Natural killer cell (primary cell): ENCODE results near the gene EMX1. TPM values are rescaled to one million over a fixed set of nuclear protein-coding genes. Genes with fewer than 3 reads are reported as not detected.
A peak's percentile ranks its signal among the peaks of the same experiment; 100 is the strongest.

Source experiments
- ATAC-seq, 3 donors: fragments of 150-1000 bp in 2 of 3; fragments of 200-7000 bp in 1 of 3; cut with Tn5 transposase; 1 replicate in 1 of 3; 2 replicates in 2 of 3; pipeline ENCODE4 v1.10.0; 2021; ENCODE audit warnings: mild to moderate bottlenecking in 2 of 3, moderate library complexity in 2 of 3
- DNase-seq, 2 donors: peaks; one replicate each; pipeline versions ENCODE4 v3.0.0 to v3.0.0-alpha.2; 2013 to 2021; ENCODE audit warnings: mixed read lengths in 1 of 2
- H3K27ac ChIP-seq: one replicate; pipeline ENCODE4 v1.5.1; 2013; ENCODE audit warnings: mild to moderate bottlenecking, low read length
- H3K27me3 ChIP-seq: one replicate; pipeline ENCODE4 v1.6.1; 2013; ENCODE audit warnings: low read length; ENCODE audit not compliant: control insufficient read depth, insufficient read depth
- H3K36me3 ChIP-seq: one replicate; pipeline ENCODE4 v1.6.1; 2013; ENCODE audit warnings: low read length; ENCODE audit not compliant: control insufficient read depth, insufficient read depth
- H3K4me1 ChIP-seq: one replicate; pipeline ENCODE4 v1.6.1; 2013; ENCODE audit warnings: low read length; ENCODE audit not compliant: control insufficient read depth, insufficient read depth
- H3K4me3 ChIP-seq: one replicate; pipeline ENCODE4 v1.5.1; 2013; ENCODE audit warnings: low read length
- H3K9me3 ChIP-seq: one replicate; pipeline ENCODE4 v1.6.1; 2013; ENCODE audit warnings: low read length; ENCODE audit not compliant: control insufficient read depth, insufficient read depth
- H3K27ac Mint-ChIP-seq, 2 donors: one replicate each; pipeline ENCODE4 v1.8.0; 2022; ENCODE audit warnings: mild to moderate bottlenecking in 2 of 2, mixed read lengths in 2 of 2, moderate library complexity in 1 of 2
- H3K27me3 Mint-ChIP-seq, 2 donors: one replicate each; pipeline ENCODE4 v1.8.0; 2022; ENCODE audit warnings: low read depth in 2 of 2, mixed read lengths in 2 of 2
- H3K36me3 Mint-ChIP-seq: one replicate; pipeline ENCODE4 v1.8.0; 2022; ENCODE audit warnings: mixed read lengths
- H3K4me1 Mint-ChIP-seq, 2 donors: one replicate each; pipeline ENCODE4 v1.8.0; 2022; ENCODE audit warnings: mixed read lengths in 2 of 2
- H3K4me3 Mint-ChIP-seq: one replicate; pipeline ENCODE4 v1.8.0; 2022; ENCODE audit warnings: mild to moderate bottlenecking, moderate library complexity, mixed read lengths
- H3K9me3 Mint-ChIP-seq, 2 donors: one replicate each; pipeline ENCODE4 v1.8.0; 2022; ENCODE audit warnings: mixed read lengths in 2 of 2
- WGBS: methylation state at CpG from one replicate; pipeline ENCODE4 v1.1.7; 2013; ENCODE audit warnings: missing lambda C conversion rate; ENCODE audit not compliant: insufficient coverage; 5-methylcytosine and 5-hydroxymethylcytosine counted together
- intact Hi-C: fragments of 100-400 bp; cut with micrococcal nuclease; formaldehyde crosslinking; loops from one replicate; pipeline ENCODE4 v1.14.2; 2022
- total RNA-seq, 4 donors: library from RNA; stranded (reverse); fragments of 120-200 nt in 1 of 4; gene quantifications; one replicate each; pipeline versions ENCODE4 v1.2.3 to v1.2.4, GENCODE V29; 2013 to 2022
- TF ChIP-seq, protein P1 (sequence below): fragments of 200-600 bp; IDR thresholded peaks from one replicate; pipeline ENCODE4 v1.8.0; 2022; ENCODE audit warnings: antibody characterized with exemption

EMX1 gene
- total RNA-seq, 3 donors from 2014 or later (not counting 1 experiment from before 2014, with no cell fraction given), result not detected

- Mint-ChIP-seq H3K4me3 (no peak overlapping the region), H3K27me3 (no peaks in the 10 kb centered on the region), H3K36me3 (no peaks in the 10 kb centered on the region), H3K9me3 (no peaks in the 10 kb centered on the region), H3K27ac (peak overlapping the region in 1 of 2 donors; percentile 49), H3K4me1 (peaks cover 11 to 34% of the 10 kb centered on the region in 2 donors)
- H3K27me3 ChIP-seq, result no peaks in the 10 kb centered on the region
- intact Hi-C loops, result no loop called here
- ATAC-seq (no peak), DNase-seq (no peak)
- H3K4me3 ChIP-seq, result no peak overlapping the region
- TF ChIP-seq, protein P1, sequence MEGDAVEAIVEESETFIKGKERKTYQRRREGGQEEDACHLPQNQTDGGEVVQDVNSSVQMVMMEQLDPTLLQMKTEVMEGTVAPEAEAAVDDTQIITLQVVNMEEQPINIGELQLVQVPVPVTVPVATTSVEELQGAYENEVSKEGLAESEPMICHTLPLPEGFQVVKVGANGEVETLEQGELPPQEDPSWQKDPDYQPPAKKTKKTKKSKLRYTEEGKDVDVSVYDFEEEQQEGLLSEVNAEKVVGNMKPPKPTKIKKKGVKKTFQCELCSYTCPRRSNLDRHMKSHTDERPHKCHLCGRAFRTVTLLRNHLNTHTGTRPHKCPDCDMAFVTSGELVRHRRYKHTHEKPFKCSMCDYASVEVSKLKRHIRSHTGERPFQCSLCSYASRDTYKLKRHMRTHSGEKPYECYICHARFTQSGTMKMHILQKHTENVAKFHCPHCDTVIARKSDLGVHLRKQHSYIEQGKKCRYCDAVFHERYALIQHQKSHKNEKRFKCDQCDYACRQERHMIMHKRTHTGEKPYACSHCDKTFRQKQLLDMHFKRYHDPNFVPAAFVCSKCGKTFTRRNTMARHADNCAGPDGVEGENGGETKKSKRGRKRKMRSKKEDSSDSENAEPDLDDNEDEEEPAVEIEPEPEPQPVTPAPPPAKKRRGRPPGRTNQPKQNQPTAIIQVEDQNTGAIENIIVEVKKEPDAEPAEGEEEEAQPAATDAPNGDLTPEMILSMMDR, result no peak
- H3K9me3 ChIP-seq, result no peaks in the 10 kb centered on the region
- WGBS, result 95% methylated on average over 10 of the region's 10 CpGs
- no peaks in the 10 kb centered on the region for H3K36me3 ChIP-seq
- no peaks in the 10 kb centered on the region for H3K4me1 ChIP-seq
- H3K27ac ChIP-seq, result no peak overlapping the region
Measured at GRCh38 chr2:72963423-72964145, 46.3 kb downstream of the EMX1 start.

GRCh38 chr2:72964146-72964525 lies 46.8 kb downstream of the EMX1 start:
- Histone ChIP-seq H3K4me3 (no peak overlapping the region), H3K27ac (no peak overlapping the region), H3K9me3 (no peaks in the 10 kb centered on the region), H3K36me3 (no peaks in the 10 kb centered on the region), H3K4me1 (no peaks in the 10 kb centered on the region), H3K27me3 (no peaks in the 10 kb centered on the region)
- Mint-ChIP-seq H3K4me3 (no peak overlapping the region), H3K4me1 (peaks cover 8 to 28% of the 10 kb centered on the region in 2 donors), H3K27me3 (no peaks in the 10 kb centered on the region), H3K36me3 (no peaks in the 10 kb centered on the region), H3K27ac (no peak overlapping the region), H3K9me3 (no peaks in the 10 kb centered on the region)
- TF ChIP-seq, protein P1, result no peak
- ATAC-seq (no peak), DNase-seq (no peak)
- 95% methylated on average over 6 of the region's 6 CpGs for WGBS
- intact Hi-C loops, result no loop called here

DNA sequence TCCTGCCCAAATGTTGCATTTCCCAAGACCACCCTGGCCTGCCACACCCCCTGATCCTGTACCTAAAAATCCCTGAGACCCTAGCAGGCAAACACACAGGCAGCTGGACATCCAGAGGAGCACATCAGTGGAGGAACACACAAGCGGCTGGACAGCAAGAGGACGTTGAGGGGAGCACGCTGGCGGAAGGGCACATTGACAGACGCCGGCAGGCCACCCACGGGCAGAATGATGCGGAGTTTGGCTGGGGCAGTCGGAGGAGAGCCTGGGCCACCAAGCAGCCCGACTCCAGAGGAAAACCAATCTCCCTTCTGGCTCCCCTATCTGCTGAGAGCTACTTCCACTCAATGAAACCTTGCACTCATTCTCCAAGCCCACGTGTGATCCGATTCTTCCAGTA lies 47.7 kb downstream of the EMX1 start:
- DNase-seq (no peak), ATAC-seq (no peak)
- Histone ChIP-seq H3K36me3 (no peaks in the 10 kb centered on the region), H3K27me3 (no peaks in the 10 kb centered on the region), H3K4me1 (no peaks in the 10 kb centered on the region), H3K27ac (no peak overlapping the region), H3K4me3 (no peak overlapping the region), H3K9me3 (no peaks in the 10 kb centered on the region)
- H3K9me3 Mint-ChIP-seq, result no peaks in the 10 kb centered on the region
- TF ChIP-seq, protein P1, result no peak
- H3K36me3 Mint-ChIP-seq, result no peaks in the 10 kb centered on the region
- intact Hi-C loops, result no loop called here
- WGBS, result 94% methylated on average over 12 of the region's 12 CpGs
- H3K27me3 Mint-ChIP-seq, result no peaks in the 10 kb centered on the region
- no peak overlapping the region for H3K4me3 Mint-ChIP-seq
- H3K4me1 Mint-ChIP-seq, result peaks cover 0 to 20% of the 10 kb centered on the region in 2 donors
- H3K27ac Mint-ChIP-seq, result no peak overlapping the region
